ENCODE data around the gene RNF146. TPM values are rescaled to one million over a fixed set of nuclear protein-coding genes. Genes with fewer than 3 reads are reported as not detected.

The RNF146 gene
- total RNA-seq, 4 donors from 2014 or later, result 18.6 to 54.6 (median 27.0) TPM

GRCh38 chr6:127303917-127304316, 37.3 kb downstream of the RNF146 start:
- TF ChIP-seq POLR2AphosphoS5 (IDR thresholded peaks at IDR 0.05) (no peak), EP300 (IDR thresholded peaks at IDR 0.05) (no peak), POLR2A (IDR thresholded peaks at IDR 0.05) (no peak), CTCF (IDR thresholded peaks at IDR 0.05) (no peak)
- WGBS, result 94% methylated on average over 3 of the region's 3 CpGs

DNA sequence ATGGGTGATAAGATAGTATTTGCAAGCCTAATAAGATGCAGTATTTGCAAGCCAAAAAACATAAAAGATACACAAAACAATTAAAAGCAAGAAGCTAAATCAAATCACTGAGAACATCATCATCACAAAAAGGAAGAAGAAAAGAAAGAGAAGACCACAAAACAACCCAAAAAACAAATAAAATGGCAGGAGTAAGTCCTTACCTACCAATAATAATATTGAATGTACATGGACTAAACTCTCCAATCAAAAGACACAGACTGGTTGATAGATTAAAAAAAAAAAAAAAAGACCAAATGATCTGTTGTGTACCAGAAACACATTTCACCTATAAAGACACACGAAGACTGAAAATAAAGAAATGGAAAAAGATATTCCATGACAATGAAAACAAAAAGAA, 39.1 kb downstream of the RNF146 start:
- no peak for TF ChIP-seq EP300 (IDR thresholded peaks at IDR 0.05)
- no peak for TF ChIP-seq POLR2A (IDR thresholded peaks at IDR 0.05)
- TF ChIP-seq CTCF (IDR thresholded peaks at IDR 0.05), result no peak
- TF ChIP-seq POLR2AphosphoS5 (IDR thresholded peaks at IDR 0.05), result no peak
- H3K4me1 ChIP-seq, result peaks cover 14% of the 10 kb centered on the region
- H3K27me3 ChIP-seq, result no peaks in the 10 kb centered on the region
- H3K27ac ChIP-seq, result no peak overlapping the region
- H3K4me3 ChIP-seq, result no peak overlapping the region
- H3K36me3 ChIP-seq, result peaks cover 8% of the 10 kb centered on the region
- 92% methylated on average over 1 of the region's 1 CpG for WGBS
- H3K9me3 ChIP-seq, result peaks cover 6% of the 10 kb centered on the region
- no peak for DNase-seq (ENCODE audit: low spot score in 2 of 2)

More at GRCh38 chr6:127303917-127304316, 37.3 kb downstream of the RNF146 start:
- Histone ChIP-seq H3K4me1 (peaks cover 17% of the 10 kb centered on the region), H3K27ac (no peak overlapping the region), H3K4me3 (no peak overlapping the region), H3K27me3 (no peaks in the 10 kb centered on the region), H3K9me3 (peaks cover 6% of the 10 kb centered on the region), H3K36me3 (peaks cover 1% of the 10 kb centered on the region)
- no peak for DNase-seq (ENCODE audit: low spot score in 2 of 2)

GRCh38 chr6:127317388-127318128, 50.9 kb downstream of the RNF146 start:
- Histone ChIP-seq H3K27ac (no peak overlapping the region), H3K27me3 (no peaks in the 10 kb centered on the region), H3K4me3 (no peak overlapping the region), H3K36me3 (peaks cover 19% of the 10 kb centered on the region), H3K9me3 (no peaks in the 10 kb centered on the region), H3K4me1 (no peaks in the 10 kb centered on the region)
- no peak for TF ChIP-seq EP300 (IDR thresholded peaks at IDR 0.05)
- no peak for TF ChIP-seq CTCF (IDR thresholded peaks at IDR 0.05)
- TF ChIP-seq POLR2AphosphoS5 (IDR thresholded peaks at IDR 0.05), result no peak
- no peak for TF ChIP-seq POLR2A (IDR thresholded peaks at IDR 0.05)
- no peak for DNase-seq (ENCODE audit: low spot score in 2 of 2)
- 91% methylated on average over 6 of the region's 6 CpGs for WGBS

GRCh38 chr6:127319686-127320085, 53.0 kb downstream of the RNF146 start:
- DNase-seq (ENCODE audit: low spot score in 2 of 2), result no peak

More at GRCh38 chr6:127319686-127320085, 53.0 kb downstream of the RNF146 start:
- WGBS, result 97% methylated on average over 1 of the region's 1 CpG
- Histone ChIP-seq H3K27me3 (no peaks in the 10 kb centered on the region), H3K36me3 (peaks cover 5% of the 10 kb centered on the region), H3K4me3 (no peak overlapping the region), H3K27ac (no peak overlapping the region), H3K9me3 (no peaks in the 10 kb centered on the region), H3K4me1 (no peaks in the 10 kb centered on the region)
- TF ChIP-seq CTCF (IDR thresholded peaks at IDR 0.05) (no peak), POLR2A (IDR thresholded peaks at IDR 0.05) (no peak), EP300 (IDR thresholded peaks at IDR 0.05) (no peak), POLR2AphosphoS5 (IDR thresholded peaks at IDR 0.05) (no peak)
